Heart left ventricle (tissue), 16 donors: ENCODE data around the gene DPP8. TPM values are rescaled to one million over a fixed set of nuclear protein-coding genes. Genes with fewer than 3 reads are reported as not detected.

Experiments
- ATAC-seq, 4 donors: fragments of 200-7000 bp; cut with Tn5 transposase; one replicate each; pipeline ENCODE4 v1.9.1; 2020 to 2022; ENCODE audit warnings: moderate library complexity in 4 of 4, mild to moderate bottlenecking in 3 of 4, moderate number of reproducible peaks in 1 of 4
- DNase-seq, 5 donors: peaks; one replicate each; pipeline ENCODE4 v3.0.0-alpha.2; 2020
- H3K27ac ChIP-seq, 12 donors: fragments of 200-600 bp; sonication (generic) in 4 of 12; one replicate each; pipeline versions ENCODE4 v1.5.0 to v1.8.0; 2016 to 2022; ENCODE audit warnings: mild to moderate bottlenecking in 2 of 12
- H3K27me3 ChIP-seq, 9 donors: fragments of 200-600 bp; sonication (generic) in 2 of 9; one replicate each; pipeline versions ENCODE4 v1.5.1 to v1.8.0; 2016 to 2022; ENCODE audit warnings: mild to moderate bottlenecking in 3 of 9
- H3K36me3 ChIP-seq, 9 donors: fragments of 200-600 bp; sonication (generic) in 2 of 9; one replicate each; pipeline versions ENCODE4 v1.5.0 to v1.8.0; 2018 to 2022; ENCODE audit warnings: mild to moderate bottlenecking in 2 of 9
- H3K4me1 ChIP-seq, 12 donors: fragments of 200-600 bp; sonication (generic) in 4 of 12; one replicate each; pipeline versions ENCODE4 v1.5.0 to v1.8.0; 2016 to 2022; ENCODE audit warnings: mild to moderate bottlenecking in 3 of 12
- H3K4me3 ChIP-seq, 12 donors: fragments of 200-600 bp; sonication (generic) in 4 of 12; one replicate each; pipeline versions ENCODE4 v1.5.0 to v1.8.0; 2017 to 2022; ENCODE audit warnings: mild to moderate bottlenecking in 9 of 12, moderate library complexity in 4 of 12
- H3K9me3 ChIP-seq, 12 donors: fragments of 200-600 bp; sonication (generic) in 4 of 12; one replicate each; pipeline versions ENCODE4 v1.5.0 to v1.8.0; 2016 to 2022; ENCODE audit warnings: mild to moderate bottlenecking in 1 of 12
- CTCF ChIP-seq, 12 donors: fragments of 200-600 bp; sonication (generic) in 4 of 12; IDR thresholded peaks; one replicate each; pipeline versions ENCODE4 v1.5.0 to v1.8.0; 2018 to 2022; ENCODE audit warnings: antibody characterized with exemption in 12 of 12, mild to moderate bottlenecking in 5 of 12
- POLR2A ChIP-seq, 2 donors: fragments of 450-650 bp; IDR thresholded peaks; one replicate each; pipeline ENCODE4 v1.6.1; 2017; ENCODE audit warnings: antibody characterized with exemption in 2 of 2, mild to moderate bottlenecking in 2 of 2, moderate library complexity in 2 of 2
- WGBS, 4 donors: extraction: QIAGEN DNeasy Blood & Tissue Kit in 2 of 4; methylation state at CpG; one replicate each; pipeline versions ENCODE4 v1.1.5 to v1.1.7; 2013 to 2018; 5-methylcytosine and 5-hydroxymethylcytosine counted together
- intact Hi-C, 10 donors: fragments of 100-400 bp; cut with DNase I; formaldehyde crosslinking; loops; one replicate each; pipeline versions ENCODE4 v1.11.1 to v1.14.2; 2022
- polyA plus RNA-seq, 2 donors: library from polyadenylated mRNA; stranded (reverse); fragments of 200-250 nt; gene quantifications; one replicate each; pipeline ENCODE4 v1.2.3, GENCODE V29; 2013
- total RNA-seq, 9 donors: library from RNA; depleted of rRNA in 2 of 9; stranded (reverse); fragments of >200 nt in 2 of 9; fragmentation: NEBNext Ultra II Directional in 3 of 9; extraction: Animal tissue kit (Norgen Biotek cat#: 25700) in 3 of 9; gene quantifications; one replicate each; pipeline versions ENCODE4 v1.1.0 to v1.2.4, GENCODE V29; 2016 to 2023
- donor health status: ischemic (EF 13 %, LVEDD 7.1; RV severe dilation, severe dysfunction).
- donor health status: healthy with polysubstance abuse.
- donor health status: DM: no; HTN: yes; CAD: no.
- donor health status: DM: no; HTN: no; CAD: no.
- donor health status: ischemic (EF 25% LVEDD 6.9; RV normal size, moderate dysfunction).
- donor health status: ischemic (EF 25% LVEDD 5.7; RV mildly dilated, moderate dysfunction).
- donor health status: healthy.
- donor health status: DM: yes; HTN: yes; CAD: no.
- donor health status: ischemic (EF 35%, LVEDD 5.7; RV mildly dilated, moderate dysfunction).
- donor health status: nonischemic (EF 11% LVEDD 7.7; RV severe dilation, severe dysfunction).
- donor health status: DM: yes; HTN: yes; CAD: no.
- donor health status: PGD.
- donor health status: ischemic (EF 29% LVEDD 5.4; RV normal size, mild dysfunction).
- donor health status: nonischemic (EF 23%, LVEDD 6.1; RV moderate dilation, normal function).

DPP8 gene
- total and polyA plus RNA-seq, 11 donors: 10.0 to 44.5 (median 39.2) TPM

- TF ChIP-seq POLR2A (IDR thresholded peaks at IDR 0.05) (peak in 1 of 2 donors; percentile 37), CTCF (IDR thresholded peaks at IDR 0.05) (no peak)
- Histone ChIP-seq H3K27ac (peak within 1 kb of the TSS in 11 of 12 donors; percentile 7 to 81 (median 75)), H3K4me1 (peaks cover 0 to 31% (median 14%) of the 10 kb centered on the region in 12 donors), H3K27me3 (no peaks in the 10 kb centered on the region), H3K36me3 (no peaks in the 10 kb centered on the region), H3K4me3 (peak within 1 kb of the TSS; percentile 54 to 97 (median 83)), H3K9me3 (no peaks in the 10 kb centered on the region)
- DNase-seq (peak; percentile 87 to 94 (median 90)), ATAC-seq (peak; percentile 83 to 99 (median 96))
- WGBS, 4 donors: 0 to 1% (median 1%) methylated on average over 27 to 88 of the region's 88 CpGs
- intact Hi-C loops: loop anchor here in 1 of 10 donors (2.0 kb wide), 1 partner anchor 80 kb away; the partner anchor contains the start of gene INTS14
These were observed 13.0 kb upstream of the DPP8 start, which contains the start of gene HACD3 for GRCh38 chr15:65530318-65531111. Gene HACD3 (plus strand): TSS chr15:65530463. CDS start chr15:65530632, 169 bp downstream.

GRCh38 chr15:65529762-65530317 is 12.4 kb upstream of the DPP8 start:
- TF ChIP-seq POLR2A (IDR thresholded peaks at IDR 0.05) (no peak), CTCF (IDR thresholded peaks at IDR 0.05) (no peak)
- no peaks in the 10 kb centered on the region for H3K27me3 ChIP-seq
- no peaks in the 10 kb centered on the region for H3K9me3 ChIP-seq
- H3K4me1 ChIP-seq: peaks cover 0 to 32% (median 14%) of the 10 kb centered on the region in 12 donors
- intact Hi-C loops: loop anchor here in 1 of 10 donors (2.0 kb wide), 1 partner anchor 81 kb away; the partner anchor contains the start of gene INTS14
- ATAC-seq (peak in 1 of 4 donors; percentile 4), DNase-seq (no peak)
- H3K4me3 ChIP-seq: peak overlapping the region; percentile 54 to 97 (median 83)
- peak overlapping the region in 10 of 12 donors; percentile 52 to 81 (median 76) for H3K27ac ChIP-seq
- H3K36me3 ChIP-seq: no peaks in the 10 kb centered on the region
- WGBS, 4 donors: 51 to 60% (median 55%) methylated on average over 13 of the region's 13 CpGs

GRCh38 chr15:65528461-65529060 is 11.1 kb upstream of the DPP8 start:
- Histone ChIP-seq H3K27me3 (no peaks in the 10 kb centered on the region), H3K4me1 (peaks cover 0 to 32% (median 14%) of the 10 kb centered on the region in 12 donors), H3K4me3 (no peak overlapping the region), H3K9me3 (no peaks in the 10 kb centered on the region), H3K36me3 (no peaks in the 10 kb centered on the region), H3K27ac (no peak overlapping the region)
- DNase-seq (no peak), ATAC-seq (no peak)
- TF ChIP-seq POLR2A (IDR thresholded peaks at IDR 0.05) (no peak), CTCF (IDR thresholded peaks at IDR 0.05) (no peak)
- intact Hi-C loops: no loop called here
- 96 to 97% (median 97%) methylated on average over 20 of the region's 20 CpGs for WGBS, 4 donors

- Histone ChIP-seq H3K27ac (peak overlapping the region in 2 of 12 donors; percentile 26 to 33), H3K36me3 (no peaks in the 10 kb centered on the region), H3K9me3 (no peaks in the 10 kb centered on the region), H3K27me3 (no peaks in the 10 kb centered on the region), H3K4me3 (no peak overlapping the region), H3K4me1 (peaks cover 0 to 19% (median 4%) of the 10 kb centered on the region in 12 donors)
- TF ChIP-seq POLR2A (IDR thresholded peaks at IDR 0.05) (no peak), CTCF (IDR thresholded peaks at IDR 0.05) (no peak)
- 64 to 72% (median 67%) methylated on average over 1 of the region's 1 CpG for WGBS, 4 donors
- peak in 1 of 4 donors; percentile 63 for ATAC-seq
- peak in 4 of 5 donors; percentile 44 to 73 (median 70) for DNase-seq
- intact Hi-C loops: no loop called here
These were observed 8.1 kb upstream of the DPP8 start for GRCh38 chr15:65525622-65526021.
